Parietal lobe (tissue), 1 donor: ENCODE data around the gene RUSC2. TPM values are rescaled to one million over a fixed set of nuclear protein-coding genes. Genes with fewer than 3 reads are reported as not detected.

ENCODE experiments used
- total RNA-seq: library from RNA; depleted of rRNA; stranded (reverse); fragments of >200 nt; gene quantifications from one replicate; pipeline ENCODE4 v1.2.3, GENCODE V29; 2014

Gene RUSC2, protein sequence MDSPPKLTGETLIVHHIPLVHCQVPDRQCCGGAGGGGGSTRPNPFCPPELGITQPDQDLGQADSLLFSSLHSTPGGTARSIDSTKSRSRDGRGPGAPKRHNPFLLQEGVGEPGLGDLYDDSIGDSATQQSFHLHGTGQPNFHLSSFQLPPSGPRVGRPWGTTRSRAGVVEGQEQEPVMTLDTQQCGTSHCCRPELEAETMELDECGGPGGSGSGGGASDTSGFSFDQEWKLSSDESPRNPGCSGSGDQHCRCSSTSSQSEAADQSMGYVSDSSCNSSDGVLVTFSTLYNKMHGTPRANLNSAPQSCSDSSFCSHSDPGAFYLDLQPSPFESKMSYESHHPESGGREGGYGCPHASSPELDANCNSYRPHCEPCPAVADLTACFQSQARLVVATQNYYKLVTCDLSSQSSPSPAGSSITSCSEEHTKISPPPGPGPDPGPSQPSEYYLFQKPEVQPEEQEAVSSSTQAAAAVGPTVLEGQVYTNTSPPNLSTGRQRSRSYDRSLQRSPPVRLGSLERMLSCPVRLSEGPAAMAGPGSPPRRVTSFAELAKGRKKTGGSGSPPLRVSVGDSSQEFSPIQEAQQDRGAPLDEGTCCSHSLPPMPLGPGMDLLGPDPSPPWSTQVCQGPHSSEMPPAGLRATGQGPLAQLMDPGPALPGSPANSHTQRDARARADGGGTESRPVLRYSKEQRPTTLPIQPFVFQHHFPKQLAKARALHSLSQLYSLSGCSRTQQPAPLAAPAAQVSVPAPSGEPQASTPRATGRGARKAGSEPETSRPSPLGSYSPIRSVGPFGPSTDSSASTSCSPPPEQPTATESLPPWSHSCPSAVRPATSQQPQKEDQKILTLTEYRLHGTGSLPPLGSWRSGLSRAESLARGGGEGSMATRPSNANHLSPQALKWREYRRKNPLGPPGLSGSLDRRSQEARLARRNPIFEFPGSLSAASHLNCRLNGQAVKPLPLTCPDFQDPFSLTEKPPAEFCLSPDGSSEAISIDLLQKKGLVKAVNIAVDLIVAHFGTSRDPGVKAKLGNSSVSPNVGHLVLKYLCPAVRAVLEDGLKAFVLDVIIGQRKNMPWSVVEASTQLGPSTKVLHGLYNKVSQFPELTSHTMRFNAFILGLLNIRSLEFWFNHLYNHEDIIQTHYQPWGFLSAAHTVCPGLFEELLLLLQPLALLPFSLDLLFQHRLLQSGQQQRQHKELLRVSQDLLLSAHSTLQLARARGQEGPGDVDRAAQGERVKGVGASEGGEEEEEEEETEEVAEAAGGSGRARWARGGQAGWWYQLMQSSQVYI (N-terminal part only)
- 66.4 TPM for total RNA-seq

DNA sequence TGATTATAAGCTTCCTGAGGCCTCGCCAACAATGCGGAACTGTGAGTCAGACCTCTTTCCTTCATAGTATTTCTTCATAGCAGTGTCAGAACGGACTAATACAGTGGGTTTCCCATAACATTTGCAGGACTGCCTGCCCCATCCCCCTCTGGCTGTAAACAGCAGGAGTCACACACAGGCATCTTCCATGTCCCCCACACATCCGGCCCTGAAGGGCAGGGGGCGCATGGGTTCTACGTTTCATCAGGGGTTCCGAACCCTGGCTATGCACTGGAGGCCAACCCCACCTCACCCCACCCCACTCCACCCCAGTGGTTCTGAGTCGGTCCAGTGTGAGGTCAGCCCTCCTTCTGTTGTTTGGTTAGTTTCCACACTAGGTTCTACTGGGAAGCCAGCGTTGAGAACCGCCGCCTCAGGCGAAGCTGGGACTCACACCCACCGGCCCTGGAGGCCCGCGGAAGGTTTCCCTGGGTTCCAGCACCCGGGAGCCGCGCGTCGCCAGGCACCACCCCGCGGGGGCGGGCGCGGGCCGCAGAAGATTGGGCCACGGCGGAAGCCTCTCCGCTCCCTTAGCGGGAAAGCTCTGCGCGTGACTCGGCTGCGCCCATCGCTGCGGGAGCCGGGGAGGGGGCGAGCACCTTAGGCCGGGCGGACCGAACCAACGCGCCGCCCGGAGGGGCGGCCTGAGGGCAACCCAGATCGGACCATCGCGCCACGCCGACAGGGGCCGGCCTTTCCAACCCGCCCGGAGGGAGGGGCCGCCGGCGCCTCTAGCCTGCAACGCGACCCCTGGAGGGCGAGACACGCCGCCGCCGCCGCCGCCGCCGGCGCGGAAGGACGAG is at the start of gene RUSC2:
TSS of gene RUSC2 (plus strand) at position 799 of the 842 bp plus-strand sequence. CDS start 56,411 bp downstream, outside the sequence.

Other genes with a start within 250 kb of the RUSC2 start
- gene TESK1, start 115.2 kb downstream of the RUSC2 start, total RNA-seq, result 19.1 TPM
- not detected for gene CD72, start 128.3 kb downstream of the RUSC2 start, total RNA-seq
- gene SIT1, start 160.8 kb downstream of the RUSC2 start, total RNA-seq, result not detected
- 78,439 TPM for gene RMRP, start 167.9 kb downstream of the RUSC2 start, total RNA-seq
- gene CCDC107, start 168.2 kb downstream of the RUSC2 start, total RNA-seq, result 9.7 TPM
- 0.31 TPM for gene ARHGEF39, start 175.1 kb downstream of the RUSC2 start, total RNA-seq
- gene CA9, start 183.8 kb downstream of the RUSC2 start, total RNA-seq, result not detected
- 15.7 TPM for gene TPM2, start 199.8 kb downstream of the RUSC2 start, total RNA-seq
- 26.6 TPM for gene TLN1, start 242.1 kb downstream of the RUSC2 start, total RNA-seq
- 30.0 TPM for gene CREB3, start 242.6 kb downstream of the RUSC2 start, total RNA-seq